ENCODE measurements around the gene RBFOX1. TPM values are rescaled to one million over a fixed set of nuclear protein-coding genes. Genes with fewer than 3 reads are reported as not detected.

RBFOX1 gene
- total RNA-seq, 4 donors from 2014 or later = 0.40 to 0.98 TPM; not detected in 2

DNA sequence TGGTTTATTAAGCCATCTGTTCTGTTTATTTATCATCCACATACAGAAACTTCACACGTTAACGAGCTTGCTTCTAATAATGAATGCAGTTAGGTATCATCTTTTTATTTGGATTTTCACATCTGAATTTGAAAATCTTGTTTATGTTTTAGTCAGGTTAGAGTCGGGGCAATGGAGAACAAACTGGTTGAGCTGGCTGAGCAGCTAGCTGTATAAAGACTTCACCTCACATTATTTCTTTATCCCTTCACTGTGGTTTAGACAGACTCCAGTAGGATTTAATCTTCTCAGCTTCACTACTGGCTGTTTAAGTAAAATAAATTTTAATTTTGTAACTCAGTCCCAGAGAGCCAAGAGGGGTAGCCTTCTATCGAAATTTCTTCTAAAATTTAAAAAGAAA lies 415.9 kb downstream of the RBFOX1 start:
- WGBS, 2 donors = 51 to 61% methylated on average over 4 of the region's 4 CpGs
- Histone ChIP-seq H3K4me1 (no peaks in the 10 kb centered on the region), H3K9me3 (no peaks in the 10 kb centered on the region), H3K36me3 (no peaks in the 10 kb centered on the region), H3K27ac (no peak overlapping the region), H3K27me3 (no peaks in the 10 kb centered on the region), H3K4me3 (replicated peaks in 1 of 3) (no peak overlapping the region)
- TF ChIP-seq, protein P1, sequence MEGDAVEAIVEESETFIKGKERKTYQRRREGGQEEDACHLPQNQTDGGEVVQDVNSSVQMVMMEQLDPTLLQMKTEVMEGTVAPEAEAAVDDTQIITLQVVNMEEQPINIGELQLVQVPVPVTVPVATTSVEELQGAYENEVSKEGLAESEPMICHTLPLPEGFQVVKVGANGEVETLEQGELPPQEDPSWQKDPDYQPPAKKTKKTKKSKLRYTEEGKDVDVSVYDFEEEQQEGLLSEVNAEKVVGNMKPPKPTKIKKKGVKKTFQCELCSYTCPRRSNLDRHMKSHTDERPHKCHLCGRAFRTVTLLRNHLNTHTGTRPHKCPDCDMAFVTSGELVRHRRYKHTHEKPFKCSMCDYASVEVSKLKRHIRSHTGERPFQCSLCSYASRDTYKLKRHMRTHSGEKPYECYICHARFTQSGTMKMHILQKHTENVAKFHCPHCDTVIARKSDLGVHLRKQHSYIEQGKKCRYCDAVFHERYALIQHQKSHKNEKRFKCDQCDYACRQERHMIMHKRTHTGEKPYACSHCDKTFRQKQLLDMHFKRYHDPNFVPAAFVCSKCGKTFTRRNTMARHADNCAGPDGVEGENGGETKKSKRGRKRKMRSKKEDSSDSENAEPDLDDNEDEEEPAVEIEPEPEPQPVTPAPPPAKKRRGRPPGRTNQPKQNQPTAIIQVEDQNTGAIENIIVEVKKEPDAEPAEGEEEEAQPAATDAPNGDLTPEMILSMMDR (IDR thresholded peaks at IDR 0.05) = no peak
- TF ChIP-seq POLR2A (IDR thresholded peaks at IDR 0.05) = no peak
- intact Hi-C loops (cut with DNase I) = no loop called here
- DNase-seq = no peak

DNA sequence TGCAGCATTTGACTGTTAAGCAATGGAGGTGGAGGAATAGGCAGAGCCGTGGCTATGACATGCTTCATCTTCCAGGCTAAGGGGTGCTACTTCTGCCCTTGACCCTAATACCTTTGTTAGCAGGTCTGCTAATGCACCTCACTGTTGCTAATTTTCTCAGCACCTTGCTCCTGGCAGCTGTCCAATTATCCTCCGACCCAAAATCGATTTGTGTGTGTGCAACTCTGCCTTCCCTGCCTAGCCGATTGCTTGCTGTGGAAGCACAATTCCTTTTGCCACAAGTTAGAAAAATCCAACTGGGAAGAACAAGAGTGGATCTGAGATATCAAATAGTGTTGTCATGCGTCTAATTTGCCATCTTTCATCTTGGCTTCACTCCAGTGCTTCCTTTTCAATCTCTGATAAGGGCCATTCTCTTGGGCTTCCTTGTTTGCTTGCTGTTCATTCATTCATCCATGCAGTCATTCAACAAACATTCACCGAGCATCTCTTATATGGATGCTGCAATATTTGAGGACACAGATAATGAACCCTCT lies 422.8 kb downstream of the RBFOX1 start:
- TF ChIP-seq POLR2A (IDR thresholded peaks at IDR 0.05) = no peak
- TF ChIP-seq, protein P1 (IDR thresholded peaks at IDR 0.05) = no peak
- Histone ChIP-seq H3K27ac (no peak overlapping the region), H3K27me3 (no peaks in the 10 kb centered on the region), H3K36me3 (no peaks in the 10 kb centered on the region), H3K4me1 (no peaks in the 10 kb centered on the region), H3K9me3 (no peaks in the 10 kb centered on the region), H3K4me3 (replicated peaks in 1 of 3) (no peak overlapping the region)
- intact Hi-C loops (cut with DNase I) = no loop called here
- DNase-seq = no peak
- WGBS, 2 donors = 76 to 77% methylated on average over 6 of the region's 6 CpGs

Small RNA genes lying within 50 kb of the gene (small RNA-seq; reads per million reads assigned to genes)
- gene RF00537 = not detected
- not detected for gene RF00561
